Neuron (in vitro differentiated cells): ENCODE measurements around the gene AGAP2.
"Not testable (repeated sequence)": the region's sequence is repeated elsewhere in the genome, so short reads cannot be mapped to it uniquely, and the experiment has no call there.

Experiments
- H2AFZ ChIP-seq: one replicate; pipeline ENCODE4 v1.6.1; 2013; ENCODE audit warnings: low read depth, mild to moderate bottlenecking, inconsistent platforms, low read length, moderate library complexity
- H3K27me3 ChIP-seq: one replicate; pipeline ENCODE4 v1.6.1; 2013; ENCODE audit warnings: low read length; ENCODE audit not compliant: insufficient read depth
- H3K36me3 ChIP-seq: one replicate; pipeline ENCODE4 v1.6.1; 2013; ENCODE audit warnings: low read length; ENCODE audit not compliant: insufficient read depth
- H3K4me1 ChIP-seq: one replicate; pipeline ENCODE4 v1.6.1; 2013; ENCODE audit warnings: low read length; ENCODE audit not compliant: insufficient read depth
- H3K4me3 ChIP-seq: 2 replicates; pipeline ENCODE4 v1.5.1; 2013; ENCODE audit warnings: mild to moderate bottlenecking, low read length, moderate library complexity
- H3K9me3 ChIP-seq: one replicate; pipeline ENCODE4 v1.6.1; 2013; ENCODE audit warnings: low read length

Gene AGAP2

GRCh38 chr12:57775044-57775443 is 36.5 kb upstream of the AGAP2 start:
- H3K4me3 ChIP-seq = no peak overlapping the region
- peaks cover 8% of the 10 kb centered on the region for H3K36me3 ChIP-seq
- H3K9me3 ChIP-seq = no peaks in the 10 kb centered on the region
- peaks cover 12% of the 10 kb centered on the region for H3K4me1 ChIP-seq
- H3K27me3 ChIP-seq = no peaks in the 10 kb centered on the region
- H2AFZ ChIP-seq = no peak overlapping the region

DNA sequence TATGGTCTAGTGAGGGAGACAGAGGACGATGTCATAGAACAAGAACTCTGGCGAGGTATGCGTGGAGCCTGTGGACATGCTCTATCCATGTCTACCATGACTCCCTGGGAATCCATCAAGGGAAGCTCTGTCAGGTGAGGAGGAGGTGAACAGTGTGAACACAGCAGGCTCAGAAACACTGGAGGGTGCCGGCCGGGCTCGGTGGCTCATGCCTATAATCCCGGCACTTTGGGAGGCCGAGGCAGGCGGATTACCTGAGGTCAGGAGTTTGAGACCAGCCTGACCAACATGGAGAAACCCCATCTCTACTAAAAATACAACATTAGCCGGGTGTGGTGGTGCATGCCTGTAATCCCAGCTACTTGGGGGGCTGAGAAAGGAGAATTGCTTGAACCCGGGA is 36.1 kb upstream of the AGAP2 start:
- not testable (repeated sequence) for H3K36me3 ChIP-seq, H2AFZ ChIP-seq, H3K9me3 ChIP-seq, H3K27me3 ChIP-seq, H3K4me3 ChIP-seq
- peaks cover 12% of the 10 kb centered on the region for H3K4me1 ChIP-seq

GRCh38 chr12:57772429-57773322 is 34.1 kb upstream of the AGAP2 start, which contains the start of gene EEF1AKMT3:
EEF1AKMT3 (plus strand) TSS chr12:57772614; CDS start chr12:57772725, 111 bp downstream.
- peak within 1 kb of the TSS; percentile 63 for H3K4me3 ChIP-seq
- no peaks in the 10 kb centered on the region for H3K27me3 ChIP-seq
- H3K36me3 ChIP-seq = peaks cover 22% of the 10 kb centered on the region
- H2AFZ ChIP-seq = peak within 1 kb of the TSS; percentile 95
- H3K4me1 ChIP-seq = peaks cover 12% of the 10 kb centered on the region
- no peaks in the 10 kb centered on the region for H3K9me3 ChIP-seq

DNA sequence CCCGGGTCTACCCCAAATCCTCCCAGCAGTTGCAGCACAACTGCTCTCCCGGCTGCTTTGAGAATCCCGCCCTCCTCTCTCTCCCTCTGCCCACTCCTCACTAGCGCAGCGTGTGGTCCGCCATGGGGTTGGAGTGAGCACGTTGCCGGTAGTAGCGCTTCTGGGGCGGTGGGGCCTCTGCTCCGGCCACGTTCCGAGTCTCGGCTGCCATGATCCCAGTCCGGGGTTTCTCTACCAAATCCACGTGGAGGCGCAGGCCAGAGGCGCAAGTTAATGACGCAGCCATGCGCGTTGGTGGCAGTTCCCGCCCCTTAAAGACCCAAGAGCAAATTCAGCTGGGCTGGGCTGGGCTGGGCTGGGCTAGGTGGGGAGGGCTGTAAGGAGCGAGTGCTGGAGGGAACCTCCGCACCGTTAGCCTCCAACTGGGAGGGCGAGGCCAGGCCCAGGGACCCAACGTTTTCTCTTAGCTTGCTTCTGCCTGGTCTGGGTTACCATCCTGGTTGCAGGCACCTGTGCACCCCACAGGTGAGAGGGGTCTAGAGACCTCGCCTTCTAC is 33.4 kb upstream of the AGAP2 start, which contains the start of gene METTL1:
METTL1 (minus strand) TSS at position 233 of the 556 bp plus-strand sequence; CDS start at position 211, 22 bp downstream.
- H3K9me3 ChIP-seq = no peaks in the 10 kb centered on the region
- no peaks in the 10 kb centered on the region for H3K27me3 ChIP-seq
- H3K4me3 ChIP-seq = peak within 1 kb of the TSS; percentile 63
- H3K4me1 ChIP-seq = peaks cover 12% of the 10 kb centered on the region
- H3K36me3 ChIP-seq = peaks cover 22% of the 10 kb centered on the region
- H2AFZ ChIP-seq = peak within 1 kb of the TSS; percentile 95

GRCh38 chr12:57771236-57771872 is 32.8 kb upstream of the AGAP2 start:
- Histone ChIP-seq H2AFZ (peak overlapping the region; percentile 28), H3K36me3 (peaks cover 22% of the 10 kb centered on the region), H3K27me3 (no peaks in the 10 kb centered on the region), H3K9me3 (no peaks in the 10 kb centered on the region), H3K4me1 (peaks cover 12% of the 10 kb centered on the region), H3K4me3 (peak overlapping the region; percentile 63)

GRCh38 chr12:57770734-57771133 is 32.2 kb upstream of the AGAP2 start:
- no peak overlapping the region for H2AFZ ChIP-seq
- peaks cover 22% of the 10 kb centered on the region for H3K36me3 ChIP-seq
- H3K4me1 ChIP-seq = peaks cover 12% of the 10 kb centered on the region
- no peaks in the 10 kb centered on the region for H3K9me3 ChIP-seq
- peak overlapping the region; percentile 63 for H3K4me3 ChIP-seq
- H3K27me3 ChIP-seq = no peaks in the 10 kb centered on the region

DNA sequence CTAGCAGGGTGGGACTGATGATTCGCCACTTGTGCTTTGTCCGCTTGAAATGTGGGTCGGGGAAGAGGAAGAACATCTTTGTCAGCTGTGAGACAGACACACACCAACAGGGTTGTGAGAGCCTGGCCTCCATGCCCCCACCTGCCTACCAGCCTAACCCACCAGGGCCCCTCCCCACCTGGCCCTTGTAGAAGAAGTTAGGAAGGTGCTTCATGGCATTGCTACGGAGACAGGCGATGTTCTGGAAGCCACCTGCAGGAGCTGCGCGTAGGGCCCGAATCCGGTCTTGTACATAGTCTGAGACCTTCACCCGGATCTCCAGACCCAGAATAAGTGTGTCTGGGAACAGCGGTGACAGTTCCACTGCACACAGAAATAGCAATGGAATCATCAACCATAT is 31.1 kb upstream of the AGAP2 start:
- peaks cover 20% of the 10 kb centered on the region for H3K36me3 ChIP-seq
- no peaks in the 10 kb centered on the region for H3K27me3 ChIP-seq
- H3K9me3 ChIP-seq = no peaks in the 10 kb centered on the region
- H2AFZ ChIP-seq = no peak overlapping the region
- H3K4me3 ChIP-seq = no peak overlapping the region
- peaks cover 12% of the 10 kb centered on the region for H3K4me1 ChIP-seq

DNA sequence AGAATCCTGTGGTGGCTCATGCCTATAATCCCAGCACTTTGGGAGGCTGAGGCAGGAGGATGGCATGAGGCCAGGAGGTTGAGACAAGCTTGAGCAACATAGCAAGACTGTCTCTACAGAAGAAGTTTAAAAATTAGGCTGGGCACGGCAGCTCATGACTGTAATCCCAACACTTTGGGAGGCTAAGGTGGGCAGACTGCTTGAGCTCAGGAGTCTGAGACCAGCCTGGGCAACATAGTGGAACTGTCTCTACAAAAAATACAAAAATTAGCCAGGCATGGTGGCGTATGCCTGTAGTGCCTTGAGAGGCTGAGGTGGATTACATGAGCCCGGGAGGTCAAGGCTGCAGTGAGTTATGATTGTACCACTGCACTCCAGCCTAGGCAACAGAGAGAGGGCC is 29.3 kb upstream of the AGAP2 start:
- no peak overlapping the region for H3K4me3 ChIP-seq
- H3K4me1 ChIP-seq = peaks cover 9% of the 10 kb centered on the region
- no peak overlapping the region for H2AFZ ChIP-seq
- peaks cover 20% of the 10 kb centered on the region for H3K36me3 ChIP-seq
- no peaks in the 10 kb centered on the region for H3K27me3 ChIP-seq
- no peaks in the 10 kb centered on the region for H3K9me3 ChIP-seq

- H3K36me3 ChIP-seq = peaks cover 22% of the 10 kb centered on the region
- no peak overlapping the region for H2AFZ ChIP-seq
- H3K9me3 ChIP-seq = no peaks in the 10 kb centered on the region
- H3K27me3 ChIP-seq = no peaks in the 10 kb centered on the region
- no peak overlapping the region for H3K4me3 ChIP-seq
- peaks cover 7% of the 10 kb centered on the region for H3K4me1 ChIP-seq
These were observed 28.8 kb upstream of the AGAP2 start for GRCh38 chr12:57767305-57767698.

GRCh38 chr12:57766464-57767304 is 28.1 kb upstream of the AGAP2 start, which contains the start of gene CYP27B1:
CYP27B1 (minus strand) TSS chr12:57767078; CDS start chr12:57767041, 37 bp downstream.
- peaks cover 22% of the 10 kb centered on the region for H3K36me3 ChIP-seq
- H3K4me3 ChIP-seq = no peak within 1 kb of the TSS
- H3K27me3 ChIP-seq = no peaks in the 10 kb centered on the region
- no peak within 1 kb of the TSS for H2AFZ ChIP-seq
- H3K9me3 ChIP-seq = no peaks in the 10 kb centered on the region
- peaks cover 7% of the 10 kb centered on the region for H3K4me1 ChIP-seq

GRCh38 chr12:57765698-57766463 is 27.3 kb upstream of the AGAP2 start:
- peaks cover 22% of the 10 kb centered on the region for H3K36me3 ChIP-seq

More at GRCh38 chr12:57765698-57766463, 27.3 kb upstream of the AGAP2 start:
- no peak overlapping the region for H2AFZ ChIP-seq
- H3K9me3 ChIP-seq = no peaks in the 10 kb centered on the region
- H3K27me3 ChIP-seq = no peaks in the 10 kb centered on the region
- H3K4me3 ChIP-seq = no peak overlapping the region
- H3K4me1 ChIP-seq = peaks cover 2% of the 10 kb centered on the region
